IMR-90 (cell line): ENCODE results near the gene SEPTIN8. TPM values are rescaled to one million over a fixed set of nuclear protein-coding genes. Genes with fewer than 3 reads are reported as not detected.

Experiments used
- ATAC-seq: fragments of 200-7000 bp; cut with Tn5 transposase; 2 replicates; pipeline ENCODE4 v1.9.1; 2020; ENCODE audit warnings: low read depth, mild to moderate bottlenecking, moderate library complexity
- BruUV-seq: library from RNA; stranded (reverse); fragments of 400-500 nt; replicated peaks from 2 replicates; lab custom pipeline; 2021; lab: Mats Ljungman, UMichigan
- CTCF ChIA-PET: fragments of 300-600 bp; formaldehyde crosslinking; extraction: SDS; loops from one replicate; lab custom pipeline; 2021; ENCODE audit warnings: antibody characterized with exemption; lab: Yijun Ruan, JAX
- POLR2A ChIA-PET: fragments of 300-600 bp; sonication (Branson Sonifier 250); formaldehyde crosslinking; loops from one replicate; lab custom pipeline; 2022; ENCODE audit warnings: antibody characterized with exemption; ENCODE audit not compliant: unreplicated experiment; lab: Charles Lee
- DNase-seq: peaks from one replicate; pipeline ENCODE4 v3.0.0; 2013
- H2AFZ ChIP-seq: replicated peaks from 2 replicates; pipeline ENCODE3; 2013; ENCODE audit warnings: low read length, mild to moderate bottlenecking; ENCODE audit not compliant: poor library complexity
- H2AK5ac ChIP-seq: 2 replicates; pipeline ENCODE4 v1.6.1; 2013; ENCODE audit warnings: low read depth, low read length, inconsistent platforms
- H2AK9ac ChIP-seq: replicated peaks from 2 replicates; pipeline ENCODE3; 2013; ENCODE audit warnings: mild to moderate bottlenecking, low read depth, low read length, moderate library complexity; ENCODE audit not compliant: poor library complexity
- H2BK120ac ChIP-seq: 2 replicates; pipeline ENCODE4 v1.6.1; 2013; ENCODE audit warnings: low read depth, low read length, inconsistent platforms
- H2BK15ac ChIP-seq: 3 replicates; pipeline ENCODE4 v1.6.1; 2013; ENCODE audit warnings: low read depth, low read length, inconsistent platforms
- H2BK20ac ChIP-seq: 2 replicates; pipeline ENCODE4 v1.6.1; 2013; ENCODE audit warnings: low read depth, mild to moderate bottlenecking, inconsistent platforms, low read length, moderate library complexity
- H2BK5ac ChIP-seq: 2 replicates; pipeline ENCODE4 v1.6.1; 2013; ENCODE audit warnings: mild to moderate bottlenecking, low read depth, low read length, inconsistent platforms; ENCODE audit not compliant: poor library complexity, severe bottlenecking
- H3K14ac ChIP-seq: replicated peaks from 2 replicates; pipeline ENCODE4 v1.6.1; 2013; ENCODE audit warnings: low read depth, low read length, inconsistent platforms
- H3K18ac ChIP-seq: 2 replicates; pipeline ENCODE4 v1.6.1; 2013; ENCODE audit warnings: low read depth, low read length, control low read depth
- H3K23ac ChIP-seq: 2 replicates; pipeline ENCODE4 v1.6.1; 2013; ENCODE audit warnings: low read depth, low read length, inconsistent platforms
- H3K27ac ChIP-seq: 2 replicates; pipeline ENCODE4 v1.5.1; 2013; ENCODE audit warnings: mild to moderate bottlenecking, control low read depth, low read length; ENCODE audit not compliant: insufficient read depth
- H3K27me3 ChIP-seq: 2 replicates; pipeline ENCODE4 v1.6.1; 2013; ENCODE audit warnings: low read length; ENCODE audit not compliant: control insufficient read depth, insufficient read depth
- H3K36me3 ChIP-seq: 2 replicates; pipeline ENCODE4 v1.6.1; 2013; ENCODE audit warnings: low read length, mixed read lengths; ENCODE audit not compliant: control insufficient read depth, insufficient read depth
- H3K4ac ChIP-seq: 2 replicates; pipeline ENCODE4 v1.6.1; 2013; ENCODE audit warnings: low read depth, low read length, inconsistent platforms
- H3K4me1 ChIP-seq: 2 replicates; pipeline ENCODE4 v1.6.1; 2013; ENCODE audit warnings: low read length, mixed read lengths; ENCODE audit not compliant: control insufficient read depth, insufficient read depth
- H3K4me2 ChIP-seq: 2 replicates; pipeline ENCODE4 v1.6.1; 2013; ENCODE audit warnings: low read depth, mild to moderate bottlenecking, control low read depth, low read length, moderate library complexity
- H3K4me3 ChIP-seq: 2 replicates; pipeline ENCODE4 v1.5.1; 2013; ENCODE audit warnings: low read depth, mild to moderate bottlenecking, control low read depth, low read length, moderate library complexity; ENCODE audit not compliant: insufficient read depth
- H3K56ac ChIP-seq: 2 replicates; pipeline ENCODE4 v1.6.1; 2013; ENCODE audit warnings: low read length, inconsistent platforms; ENCODE audit not compliant: insufficient read depth; ENCODE audit errors: extremely low read depth
- H3K79me1 ChIP-seq, 2 experiments: 2 replicates each; pipeline ENCODE4 v1.6.1; 2013; ENCODE audit warnings: low read length in 2 of 2, inconsistent platforms in 1 of 2, low read depth in 1 of 2
- H3K9ac ChIP-seq: 2 replicates; pipeline ENCODE4 v1.6.1; 2013; ENCODE audit warnings: low read depth, low read length, control low read depth
- H3K9me1 ChIP-seq: 2 replicates; pipeline ENCODE4 v1.6.1; 2013; ENCODE audit warnings: low read length, inconsistent platforms; ENCODE audit not compliant: insufficient read depth
- H3K9me3 ChIP-seq: 2 replicates; pipeline ENCODE4 v1.6.1; 2013; ENCODE audit warnings: low read length; ENCODE audit not compliant: control insufficient read depth, insufficient read depth
- H4K20me1 ChIP-seq: 2 replicates; pipeline ENCODE4 v1.6.1; 2013; ENCODE audit warnings: low read length, inconsistent platforms; ENCODE audit not compliant: insufficient read depth
- H4K5ac ChIP-seq: 2 replicates; pipeline ENCODE4 v1.6.1; 2013; ENCODE audit warnings: mild to moderate bottlenecking, low read depth, low read length, control low read depth
- H4K8ac ChIP-seq, 2 experiments: 2 replicates each; pipeline ENCODE4 v1.6.1; 2013; ENCODE audit warnings: low read depth in 2 of 2, low read length in 2 of 2, control low read depth in 1 of 2, inconsistent platforms in 1 of 2
- H4K91ac ChIP-seq: 2 replicates; pipeline ENCODE4 v1.6.1; 2013; ENCODE audit warnings: low read depth, low read length, inconsistent platforms; ENCODE audit not compliant: insufficient read depth
- BHLHE40 ChIP-seq: fragments of 150-350 bp; IDR thresholded peaks from 2 replicates; pipeline ENCODE4 v1.6.1; 2016; ENCODE audit warnings: mild to moderate bottlenecking, low read depth, low read length
- CEBPB ChIP-seq: IDR thresholded peaks from 2 replicates; pipeline ENCODE4 v1.6.1; 2012; ENCODE audit warnings: low read depth, low read length, improper control_type of control experiment
- CHD1 ChIP-seq: IDR thresholded peaks from 2 replicates; pipeline ENCODE4 v1.6.1; 2012; ENCODE audit warnings: low read depth, low read length, improper control_type of control experiment
- ELK1 ChIP-seq: fragments of 150-350 bp; IDR thresholded peaks from 2 replicates; pipeline ENCODE4 v1.6.1; 2016; ENCODE audit warnings: low read depth, mild to moderate bottlenecking, low read length, moderate library complexity, borderline replicate concordance
- FOS ChIP-seq: fragments of 150-350 bp; IDR thresholded peaks from 2 replicates; pipeline ENCODE4 v1.6.1; 2016; ENCODE audit warnings: low read depth, low read length
- MAFK ChIP-seq: IDR thresholded peaks from 2 replicates; pipeline ENCODE4 v1.6.1; 2012; ENCODE audit warnings: low read depth, low read length, improper control_type of control experiment
- MAZ ChIP-seq: IDR thresholded peaks from 2 replicates; pipeline ENCODE4 v1.6.1; 2012; ENCODE audit warnings: low read depth, mild to moderate bottlenecking, low read length, improper control_type of control experiment, moderate library complexity, borderline replicate concordance
- MXI1 ChIP-seq: IDR thresholded peaks from 2 replicates; pipeline ENCODE4 v1.6.1; 2012; ENCODE audit warnings: low read depth, mild to moderate bottlenecking, low read length, moderate library complexity, borderline replicate concordance
- NFE2L2 ChIP-seq: fragments of 150-350 bp; IDR thresholded peaks from 2 replicates; pipeline ENCODE4 v1.6.1; 2016; ENCODE audit warnings: low read depth, mild to moderate bottlenecking, low read length
- POLR2A ChIP-seq: IDR thresholded peaks from 2 replicates; pipeline ENCODE4 v1.6.1; 2012; ENCODE audit warnings: mild to moderate bottlenecking, low read depth, low read length
- RAD21 ChIP-seq: IDR thresholded peaks from 2 replicates; pipeline ENCODE4 v1.6.1; 2012; ENCODE audit warnings: low read length, improper control_type of control experiment
- RCOR1 ChIP-seq: IDR thresholded peaks from 2 replicates; pipeline ENCODE4 v1.6.1; 2012; ENCODE audit warnings: mild to moderate bottlenecking, low read length, improper control_type of control experiment; ENCODE audit not compliant: insufficient replicate concordance
- RFX5 ChIP-seq: IDR thresholded peaks from 2 replicates; pipeline ENCODE4 v1.8.0; 2012; ENCODE audit warnings: low read depth, mild to moderate bottlenecking, low read length, moderate library complexity
- SMC3 ChIP-seq: fragments of 150-350 bp; IDR thresholded peaks from 2 replicates; pipeline ENCODE4 v1.6.1; 2016; ENCODE audit warnings: low read depth, mild to moderate bottlenecking, antibody characterized with exemption, low read length, moderate library complexity
- WGBS, 2 experiments: methylation state at CpG; one replicate each; pipeline versions ENCODE4 v1.1.5 to v1.1.7; 2013; ENCODE audit warnings: missing lambda C conversion rate in 2 of 2; ENCODE audit not compliant: insufficient read length in 1 of 2; ENCODE audit errors: extremely low coverage in 2 of 2; 5-methylcytosine and 5-hydroxymethylcytosine counted together
- dilution Hi-C: fragments of 300-500 bp; cut with HindIII; formaldehyde crosslinking; loops from one replicate; pipeline ENCODE4 v1.14.3; 2018; ENCODE audit warnings: low sequenced_read_pairs; ENCODE audit not compliant: unreplicated experiment
- in situ Hi-C: fragments of 300-500 bp; cut with MboI; formaldehyde crosslinking; loops from 3 replicates; pipeline ENCODE4 v1.14.3; 2019; ENCODE audit warnings: low sequenced_read_pairs, inconsistent platforms, mixed read lengths
- intact Hi-C: fragments of 100-400 bp; cut with micrococcal nuclease; formaldehyde crosslinking; loops from 2 replicates; pipeline ENCODE4 v1.10.0; 2022
- polyA plus RNA-seq, 3 experiments: library from polyadenylated mRNA; depleted of rRNA; stranded (reverse); fragments of >200 nt; gene quantifications; 2 replicates each; pipeline ENCODE4 v1.2.3, GENCODE V29; 2012; ENCODE audit warnings: low replicate concordance in 1 of 3
- total RNA-seq: library from RNA; depleted of rRNA; stranded (reverse); fragments of >200 nt; gene quantifications from 2 replicates; pipeline ENCODE4 v1.2.3, GENCODE V29; 2012
- TF ChIP-seq, protein P1 (sequence below): fragments of 150-350 bp; IDR thresholded peaks from 2 replicates; pipeline ENCODE4 v1.6.1; 2017; ENCODE audit warnings: mild to moderate bottlenecking, antibody characterized with exemption, low read length, low read depth
- TF ChIP-seq, protein P2 (sequence below): conservative IDR thresholded peaks from 2 replicates; pipeline ENCODE4 v1.5.1; 2012; ENCODE audit warnings: mild to moderate bottlenecking, low read depth, low read length, improper control_type of control experiment

SEPTIN8 gene
- total and polyA plus RNA-seq, 2 of the 4 experiments (the other 2 are of a cell fraction), result 56.2 to 67.2 TPM

GRCh38 chr5:132791026-132791425 is 14.0 kb upstream of the SEPTIN8 start:
- Histone ChIP-seq H3K14ac (no peak overlapping the region), H3K9ac (no peak overlapping the region), H4K5ac (no peak overlapping the region), H2BK15ac (no peak overlapping the region), H3K79me1 (no peaks in the 10 kb centered on the region), H2BK20ac (no peak overlapping the region), H4K91ac (no peak overlapping the region), H3K9me3 (no peaks in the 10 kb centered on the region), H3K4ac (no peak overlapping the region), H3K9me1 (no peaks in the 10 kb centered on the region), H3K4me1 (peaks cover 2% of the 10 kb centered on the region; the same call in 1 of the 2 replicates), H2AFZ (no peak overlapping the region), H2BK5ac (no peak overlapping the region), H3K36me3 (no peaks in the 10 kb centered on the region), H2AK9ac (no peak overlapping the region), H2BK120ac (no peak overlapping the region), H3K27me3 (peaks cover 13% of the 10 kb centered on the region), H3K27ac (no peak overlapping the region), H3K4me2 (no peak overlapping the region), H4K20me1 (no peaks in the 10 kb centered on the region), H3K18ac (no peak overlapping the region), H4K8ac (no peak overlapping the region), H2AK5ac (no peak overlapping the region), H3K4me3 (no peak overlapping the region), H3K23ac (no peak overlapping the region), H3K56ac (no peak overlapping the region)
- TF ChIP-seq BHLHE40 (no peak), ELK1 (no peak), RCOR1 (no peak), FOS (no peak), POLR2A (no peak), RAD21 (no peak), CHD1 (no peak), MAFK (no peak), SMC3 (no peak), CEBPB (no peak), MAZ (no peak), RFX5 (no peak), MXI1 (no peak), NFE2L2 (no peak)
- TF ChIP-seq, protein P1, sequence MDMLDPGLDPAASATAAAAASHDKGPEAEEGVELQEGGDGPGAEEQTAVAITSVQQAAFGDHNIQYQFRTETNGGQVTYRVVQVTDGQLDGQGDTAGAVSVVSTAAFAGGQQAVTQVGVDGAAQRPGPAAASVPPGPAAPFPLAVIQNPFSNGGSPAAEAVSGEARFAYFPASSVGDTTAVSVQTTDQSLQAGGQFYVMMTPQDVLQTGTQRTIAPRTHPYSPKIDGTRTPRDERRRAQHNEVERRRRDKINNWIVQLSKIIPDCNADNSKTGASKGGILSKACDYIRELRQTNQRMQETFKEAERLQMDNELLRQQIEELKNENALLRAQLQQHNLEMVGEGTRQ, result no peak
- TF ChIP-seq, protein P2, sequence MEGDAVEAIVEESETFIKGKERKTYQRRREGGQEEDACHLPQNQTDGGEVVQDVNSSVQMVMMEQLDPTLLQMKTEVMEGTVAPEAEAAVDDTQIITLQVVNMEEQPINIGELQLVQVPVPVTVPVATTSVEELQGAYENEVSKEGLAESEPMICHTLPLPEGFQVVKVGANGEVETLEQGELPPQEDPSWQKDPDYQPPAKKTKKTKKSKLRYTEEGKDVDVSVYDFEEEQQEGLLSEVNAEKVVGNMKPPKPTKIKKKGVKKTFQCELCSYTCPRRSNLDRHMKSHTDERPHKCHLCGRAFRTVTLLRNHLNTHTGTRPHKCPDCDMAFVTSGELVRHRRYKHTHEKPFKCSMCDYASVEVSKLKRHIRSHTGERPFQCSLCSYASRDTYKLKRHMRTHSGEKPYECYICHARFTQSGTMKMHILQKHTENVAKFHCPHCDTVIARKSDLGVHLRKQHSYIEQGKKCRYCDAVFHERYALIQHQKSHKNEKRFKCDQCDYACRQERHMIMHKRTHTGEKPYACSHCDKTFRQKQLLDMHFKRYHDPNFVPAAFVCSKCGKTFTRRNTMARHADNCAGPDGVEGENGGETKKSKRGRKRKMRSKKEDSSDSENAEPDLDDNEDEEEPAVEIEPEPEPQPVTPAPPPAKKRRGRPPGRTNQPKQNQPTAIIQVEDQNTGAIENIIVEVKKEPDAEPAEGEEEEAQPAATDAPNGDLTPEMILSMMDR, result no peak
- no TSS peak for BruUV-seq
- ATAC-seq (no peak), DNase-seq (no peak)
- ChIA-PET POLR2A (no interaction called here), CTCF (no interaction called here)
- in situ Hi-C loops (no loop called here), intact Hi-C loops (no loop called here), dilution Hi-C loops (no loop called here)
- no CpG with 5 or more reads among the region's 3 CpGs for WGBS, 2 experiments
